Thyroid gland (tissue), 4 donors: ENCODE data around the gene PATJ.

Experiments
- POLR2A ChIP-seq, 2 donors: fragments of 450-650 bp; IDR thresholded peaks; one replicate each; pipeline ENCODE4 v1.6.1; 2017; ENCODE audit warnings: antibody characterized with exemption in 2 of 2, mild to moderate bottlenecking in 2 of 2, moderate library complexity in 1 of 2
- TF ChIP-seq, protein P1 (sequence below), 6 experiments: fragments of 200-600 bp in 3 of 6; fragments of 450-650 bp in 3 of 6; sonication (generic) in 3 of 6; IDR thresholded peaks; one replicate each; pipeline ENCODE4 v1.5.1; 2016 to 2019; ENCODE audit warnings: antibody characterized with exemption in 6 of 6, mild to moderate bottlenecking in 2 of 6, inconsistent platforms in 1 of 6, moderate library complexity in 1 of 6

- no peak for TF ChIP-seq POLR2A (IDR thresholded peaks at IDR 0.05)
- TF ChIP-seq, protein P1, sequence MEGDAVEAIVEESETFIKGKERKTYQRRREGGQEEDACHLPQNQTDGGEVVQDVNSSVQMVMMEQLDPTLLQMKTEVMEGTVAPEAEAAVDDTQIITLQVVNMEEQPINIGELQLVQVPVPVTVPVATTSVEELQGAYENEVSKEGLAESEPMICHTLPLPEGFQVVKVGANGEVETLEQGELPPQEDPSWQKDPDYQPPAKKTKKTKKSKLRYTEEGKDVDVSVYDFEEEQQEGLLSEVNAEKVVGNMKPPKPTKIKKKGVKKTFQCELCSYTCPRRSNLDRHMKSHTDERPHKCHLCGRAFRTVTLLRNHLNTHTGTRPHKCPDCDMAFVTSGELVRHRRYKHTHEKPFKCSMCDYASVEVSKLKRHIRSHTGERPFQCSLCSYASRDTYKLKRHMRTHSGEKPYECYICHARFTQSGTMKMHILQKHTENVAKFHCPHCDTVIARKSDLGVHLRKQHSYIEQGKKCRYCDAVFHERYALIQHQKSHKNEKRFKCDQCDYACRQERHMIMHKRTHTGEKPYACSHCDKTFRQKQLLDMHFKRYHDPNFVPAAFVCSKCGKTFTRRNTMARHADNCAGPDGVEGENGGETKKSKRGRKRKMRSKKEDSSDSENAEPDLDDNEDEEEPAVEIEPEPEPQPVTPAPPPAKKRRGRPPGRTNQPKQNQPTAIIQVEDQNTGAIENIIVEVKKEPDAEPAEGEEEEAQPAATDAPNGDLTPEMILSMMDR (IDR thresholded peaks at IDR 0.05), result no peak
Observed at GRCh38 chr1:62034790-62035189, 292.5 kb downstream of the PATJ start.
